Sigmoid colon (tissue), 3 donors: Measurements from ENCODE around the gene SPOP.

ENCODE experiments used
- CTCF ChIP-seq, 4 experiments: fragments of 450-650 bp in 3 of 4; fragments of 200-600 bp in 1 of 4; IDR thresholded peaks; one replicate each; pipeline ENCODE4 v1.5.1; 2016 to 2019; ENCODE audit warnings: antibody characterized with exemption in 4 of 4, mild to moderate bottlenecking in 3 of 4, moderate library complexity in 2 of 4
- POLR2A ChIP-seq, 2 donors: fragments of 450-650 bp; IDR thresholded peaks; one replicate each; pipeline ENCODE4 v1.6.1; 2016; ENCODE audit warnings: antibody characterized with exemption in 2 of 2, mild to moderate bottlenecking in 2 of 2, moderate library complexity in 2 of 2

- no peak for TF ChIP-seq CTCF (IDR thresholded peaks at IDR 0.05)
- no peak for TF ChIP-seq POLR2A (IDR thresholded peaks at IDR 0.05)
Measured at GRCh38 chr17:49598918-49599317, 79.0 kb downstream of the SPOP start.
